ENCODE measurements around the gene TOR1AIP1.

DNA sequence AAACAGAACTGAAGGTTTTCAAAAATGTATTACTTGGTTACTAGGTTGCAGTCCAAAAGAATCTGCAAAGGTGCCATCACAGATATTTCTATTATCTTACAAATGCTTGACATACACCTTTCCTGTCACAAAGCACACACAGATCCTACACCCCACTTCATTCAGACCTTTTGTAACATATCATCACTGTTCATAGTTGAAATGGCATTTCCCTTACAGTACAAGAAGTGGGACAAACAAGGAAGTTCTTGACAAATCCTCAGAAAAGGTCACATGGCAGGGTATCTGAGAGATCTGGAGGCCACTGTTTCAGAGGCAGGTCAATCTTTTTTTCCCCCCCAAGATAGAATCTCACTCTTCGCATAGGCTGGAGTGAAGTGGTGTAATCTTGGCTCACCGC is 25.8 kb upstream of the TOR1AIP1 start:
- TF ChIP-seq CTCF (IDR thresholded peaks at IDR 0.05) (no peak), POLR2A (IDR thresholded peaks at IDR 0.05) (no peak), EP300 (IDR thresholded peaks at IDR 0.05) (no peak)
